K562 (cell line): Measurements from ENCODE around the gene KIF26A. TPM values are rescaled to one million over a fixed set of nuclear protein-coding genes. Genes with fewer than 3 reads are reported as not detected.
"Not testable (repeated sequence)": the region's sequence is repeated elsewhere in the genome, so short reads cannot be mapped to it uniquely, and the experiment has no call there.

Experiments used
- ATAC-seq: fragments of 200-7000 bp; cut with Tn5 transposase; 3 replicates; pipeline ENCODE4 v1.9.1; 2020; ENCODE audit warnings: moderate library complexity
- BruUV-seq: library from RNA; stranded (reverse); fragments of 400-500 nt; replicated peaks from 2 replicates; lab custom pipeline; 2021; lab: Mats Ljungman, UMichigan
- CTCF ChIA-PET: fragments of 300-600 bp; formaldehyde crosslinking; extraction: SDS; loops from one replicate; lab custom pipeline; 2021; ENCODE audit warnings: low intra/inter-chr PET ratio; lab: Yijun Ruan, JAX
- POLR2A ChIA-PET: fragments of 300-600, 350-650 bp; sonication (Branson Sonifier 250); formaldehyde crosslinking; extraction: SDS; loops from one replicate; lab custom pipeline; 2021; ENCODE audit warnings: antibody characterized with exemption, inconsistent platforms; lab: Yijun Ruan, JAX
- DNase-seq, 4 experiments: peaks; one replicate each; pipeline versions ENCODE4 v3.0.0 to v3.0.0-alpha.2; 2011 to 2018; ENCODE audit warnings: low spot score in 3 of 4, mixed read lengths in 3 of 4; ENCODE audit errors: extremely low read depth in 1 of 4
- FAIRE-seq: peaks from 2 replicates; lab custom pipeline; 2011; peaks lifted over from hg19 to GRCh38; lab: Jason Lieb, UNC
- H2AFZ ChIP-seq: 2 replicates; pipeline ENCODE4 v1.6.0; 2011; ENCODE audit warnings: low read depth, low read length, control low read depth, inconsistent platforms
- H3K27ac ChIP-seq: fragments of 200-600 bp; 3 replicates; pipeline ENCODE4 v1.8.0; 2011; ENCODE audit warnings: low read depth, mild to moderate bottlenecking, control low read depth, inconsistent platforms, low read length, moderate library complexity, mixed read lengths; ENCODE audit errors: extremely low read depth
- H3K27me3 ChIP-seq, 2 experiments: fragments of 300-600 bp in 1 of 2; 2 replicates in 1 of 2; 3 replicates in 1 of 2; pipeline versions ENCODE4 v1.6.0 to v1.8.0; 2011; ENCODE audit warnings: inconsistent platforms in 2 of 2, low read length in 2 of 2, mild to moderate bottlenecking in 1 of 2, mixed read lengths in 1 of 2, moderate library complexity in 1 of 2; ENCODE audit not compliant: control insufficient read depth in 2 of 2, insufficient read depth in 2 of 2
- H3K36me3 ChIP-seq: fragments of 300-600 bp; 3 replicates; pipeline ENCODE4 v1.8.0; 2011; ENCODE audit warnings: mild to moderate bottlenecking, low read length, inconsistent platforms; ENCODE audit not compliant: control insufficient read depth, insufficient read depth
- H3K4me1 ChIP-seq, 2 experiments: fragments of 200-600 bp in 1 of 2; replicated peaks in 1 of 2; 2 replicates in 1 of 2; 3 replicates in 1 of 2; pipeline versions ENCODE4 v1.5.1 to v1.8.0; 2011; ENCODE audit warnings: inconsistent platforms in 2 of 2, low read length in 2 of 2, mild to moderate bottlenecking in 1 of 2, mixed read lengths in 1 of 2, moderate library complexity in 1 of 2; ENCODE audit not compliant: control insufficient read depth in 2 of 2, insufficient read depth in 2 of 2
- H3K4me2 ChIP-seq: 2 replicates; pipeline ENCODE4 v1.6.1; 2011; ENCODE audit warnings: low read length, control low read depth, inconsistent platforms, mixed read lengths; ENCODE audit not compliant: insufficient read depth
- H3K4me3 ChIP-seq: fragments of 200-600 bp; sonication (generic), shearing (Covaris generic); 2 replicates; pipeline ENCODE4 v1.5.1; 2016; ENCODE audit warnings: control low read depth, inconsistent platforms
- H3K79me2 ChIP-seq: fragments of 200-600 bp; 3 replicates; pipeline ENCODE4 v1.8.0; 2011; ENCODE audit warnings: low read length, inconsistent platforms; ENCODE audit not compliant: control insufficient read depth, insufficient read depth
- H3K9ac ChIP-seq, 2 experiments: 2 replicates each; pipeline versions ENCODE4 v1.6.0 to v1.6.1; 2011; ENCODE audit warnings: low read depth in 2 of 2, low read length in 2 of 2, control low read depth in 1 of 2, inconsistent platforms in 1 of 2, mild to moderate bottlenecking in 1 of 2, mixed read lengths in 1 of 2; ENCODE audit not compliant: insufficient read depth in 1 of 2
- H3K9me1 ChIP-seq: one replicate; pipeline ENCODE4 v1.6.0; 2011; ENCODE audit warnings: inconsistent platforms, mild to moderate bottlenecking, low read length, moderate library complexity; ENCODE audit not compliant: control insufficient read depth, insufficient read depth
- H3K9me3 ChIP-seq: replicated peaks from 2 replicates; pipeline ENCODE4 v1.5.1; 2011; ENCODE audit warnings: low read depth, low read length, inconsistent platforms; ENCODE audit not compliant: control insufficient read depth, insufficient read depth
- H4K20me1 ChIP-seq: replicated peaks from 2 replicates; pipeline ENCODE4 v1.6.1; 2011; ENCODE audit warnings: low read length, inconsistent platforms, mixed read lengths; ENCODE audit not compliant: control insufficient read depth, insufficient read depth
- BCL6 ChIP-seq: fragments of 250-450 bp; sonication (Bioruptor Pico); IDR thresholded peaks from 2 replicates; pipeline ENCODE4 v1.4.0; 2020
- FUS ChIP-seq: fragments of 200-400 bp; formaldehyde crosslinking; optimal IDR thresholded peaks from 2 replicates; pipeline ENCODE3; 2017; ENCODE audit warnings: low read depth, low read length
- HMGXB4 ChIP-seq: sonication (generic); formaldehyde crosslinking; IDR thresholded peaks from 2 replicates; pipeline ENCODE4 v1.8.1; 2023; ENCODE audit warnings: mild to moderate bottlenecking, missing genetic modification reagents
- PHB2 ChIP-seq: fragments of 450-650 bp; IDR thresholded peaks from 2 replicates; pipeline ENCODE4 v1.6.1; 2017; ENCODE audit warnings: low read depth
- POLR2AphosphoS2 ChIP-seq: IDR thresholded peaks from 2 replicates; pipeline ENCODE4 v1.6.1; 2012; ENCODE audit warnings: low read length, improper control_type of control experiment
- TBL1XR1 ChIP-seq, 2 experiments: IDR thresholded peaks; 2 replicates each; pipeline ENCODE4 v1.6.1; 2012; ENCODE audit warnings: improper control_type of control experiment in 2 of 2, low read length in 2 of 2, mild to moderate bottlenecking in 1 of 2
- TBP ChIP-seq: optimal IDR thresholded peaks from 2 replicates; pipeline ENCODE3; 2011; ENCODE audit warnings: low read depth, low read length, improper control_type of control experiment
- ZNF133 ChIP-seq: fragments of 250-450 bp; sonication (Bioruptor Pico); IDR thresholded peaks from 2 replicates; pipeline ENCODE4 v1.4.0; 2020; ENCODE audit warnings: mild to moderate bottlenecking
- ZNF217 ChIP-seq: sonication (generic); formaldehyde crosslinking; IDR thresholded peaks from 2 replicates; pipeline ENCODE4 v1.8.0; 2022; ENCODE audit warnings: mild to moderate bottlenecking, missing genetic modification reagents
- WGBS: fragments of 100-300 bp; shearing (Covaris generic); methylation state at CpG from one replicate; pipeline ENCODE4 v1.1.6; 2016; ENCODE audit warnings: low coverage, mixed read lengths; ENCODE audit not compliant: insufficient coverage; ENCODE audit errors: missing lambda C conversion rate; 5-methylcytosine and 5-hydroxymethylcytosine counted together
- in situ Hi-C: fragments of 300-500 bp; cut with MboI; formaldehyde crosslinking; loops from 4 replicates; pipeline ENCODE4 v1.15.0; 2018; ENCODE audit warnings: inconsistent platforms, mixed read lengths
- intact Hi-C: fragments of 100-400 bp; cut with micrococcal nuclease; formaldehyde crosslinking; loops from 2 replicates; pipeline ENCODE4 v1.14.2; 2022
- polyA plus RNA-seq, 8 experiments: library from polyadenylated mRNA; depleted of rRNA in 4 of 8; stranded (reverse) in 5 of 8; unstranded in 3 of 8; fragments of >200 nt; fragmentation: Nextera tagmentation in 2 of 8; fragmentation: Illumina TruSeq in 1 of 8; extraction: Ambion mirVana in 2 of 8; extraction: Trizol in 1 of 8; gene quantifications; 2 replicates each; pipeline versions ENCODE4 v1.2.1 to v1.2.3, GENCODE V29; 2011 to 2014; ENCODE audit warnings: inconsistent platforms in 1 of 8, missing spikeins in 1 of 8
- total RNA-seq, 7 experiments: library from RNA; depleted of rRNA in 6 of 7; stranded (reverse); fragments of >200 nt in 6 of 7; fragmentation: Illumina TruSeq in 2 of 7; extraction: Trizol in 2 of 7; gene quantifications; 2 replicates each; pipeline versions ENCODE4 v1.2.1 to v1.2.3, GENCODE V29; 2011 to 2021; ENCODE audit warnings: low replicate concordance in 1 of 7

Gene KIF26A
- total and polyA plus RNA-seq, 9 of the 15 experiments (the other 6 are each of a cell fraction or from before 2014, with no cell fraction given) = 0.04 TPM; not detected in 8

GRCh38 chr14:104225278-104226190 is 87.1 kb downstream of the KIF26A start:
- H3K4me2 ChIP-seq, BruUV-seq, ATAC-seq, H3K9me3 ChIP-seq, CTCF ChIA-PET, H3K79me2 ChIP-seq, POLR2A ChIA-PET, H3K36me3 ChIP-seq, in situ Hi-C loops, H3K4me3 ChIP-seq, H2AFZ ChIP-seq, H3K27ac ChIP-seq, H3K27me3 ChIP-seq, FAIRE-seq, H4K20me1 ChIP-seq, H3K9me1 ChIP-seq, H3K9ac ChIP-seq, DNase-seq, intact Hi-C loops: not testable (repeated sequence)
- 3% methylated on average over 5 of the region's 28 CpGs for WGBS
- H3K4me1 ChIP-seq = peaks cover 0 to 23% of the 10 kb centered on the region in 2 experiments; a peak in 3 of 5 replicates

GRCh38 chr14:104226421-104227383 is 88.3 kb downstream of the KIF26A start:
- Histone ChIP-seq H2AFZ (no peak overlapping the region), H4K20me1 (no peaks in the 10 kb centered on the region), H3K4me3 (no peak overlapping the region), H3K9me1 (no peaks in the 10 kb centered on the region), H3K27me3 (peaks cover 0 to 2% of the 10 kb centered on the region in 2 experiments; a peak in 1 of 5 replicates), H3K79me2 (no peaks in the 10 kb centered on the region), H3K9me3 (no peaks in the 10 kb centered on the region), H3K4me1 (peaks cover 0 to 23% of the 10 kb centered on the region in 2 experiments; a peak in 2 of 5 replicates), H3K27ac (no peak overlapping the region), H3K4me2 (no peak overlapping the region), H3K9ac (no peak overlapping the region), H3K36me3 (no peaks in the 10 kb centered on the region)
- POLR2A ChIA-PET = no interaction called here
- CTCF ChIA-PET = no interaction called here
- in situ Hi-C loops (no loop called here), intact Hi-C loops (no loop called here)
- BruUV-seq = no TSS peak
- DNase-seq (no peak), ATAC-seq (no peak), FAIRE-seq (no peak)
- 0% methylated on average over 11 of the region's 17 CpGs for WGBS
- no peak for TF ChIP-seq BCL6 (CRISPR knock-in tag)
- TF ChIP-seq TBP = no peak
- TF ChIP-seq POLR2AphosphoS2 = no peak
- TF ChIP-seq PHB2 = no peak
- TF ChIP-seq HMGXB4 (CRISPR knock-in tag) = no peak
- no peak for TF ChIP-seq TBL1XR1 (IDR thresholded peaks at IDR 0.05; ENCODE audit: low read length in 2 of 2)
- TF ChIP-seq FUS = no peak
- TF ChIP-seq ZNF217 (CRISPR knock-in tag) = no peak
- no peak for TF ChIP-seq ZNF133 (CRISPR knock-in tag)
